Bone marrow (tissue), 2 donors: ENCODE measurements around the gene WBP2NL.

Experiments
- DNase-seq, 2 donors: peaks; one replicate each; lab custom pipeline; 2025; lab: John Stamatoyannopoulos, UW

The WBP2NL gene

GRCh38 chr22:42072606-42073330 is 74.2 kb downstream of the WBP2NL start:
- DNase-seq, result no peak

- DNase-seq, result no peak
These were observed 75.0 kb downstream of the WBP2NL start for GRCh38 chr22:42073621-42074041.

DNA sequence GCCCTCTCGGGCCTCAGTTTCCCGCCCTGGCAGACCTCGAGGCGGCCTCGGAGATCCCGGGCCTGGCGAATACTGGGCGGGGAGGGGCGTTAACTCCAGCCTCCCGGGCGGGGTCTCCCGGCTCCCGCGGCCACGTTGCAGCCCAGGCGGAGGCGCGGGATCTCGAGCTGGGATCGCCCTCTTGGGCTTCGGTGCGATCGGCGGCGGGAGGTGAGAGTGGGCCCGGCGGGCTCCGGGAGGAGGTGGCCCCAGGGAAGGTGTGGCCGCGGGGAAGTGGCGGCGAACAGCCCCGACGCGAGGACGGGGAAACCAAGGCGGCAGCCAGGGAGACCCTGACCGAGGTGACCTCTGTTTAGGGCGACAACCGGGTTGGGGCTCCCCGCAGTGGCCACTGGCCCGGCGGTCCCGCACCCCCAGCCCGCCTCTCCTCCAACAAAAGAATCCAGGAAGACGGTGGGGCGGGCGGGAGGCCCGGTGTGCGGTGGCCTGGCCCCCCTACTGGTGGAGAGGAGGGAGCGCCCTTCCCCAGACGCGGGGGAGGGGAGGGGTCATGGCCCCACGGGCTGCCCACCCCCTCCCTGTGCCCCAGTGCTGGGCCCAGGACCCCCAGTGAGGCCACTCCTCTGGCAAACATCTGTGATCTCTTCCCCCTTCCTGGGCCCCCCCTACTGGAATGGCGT is 75.7 kb downstream of the WBP2NL start, which contains the start of gene PHETA2:
PHETA2 (plus strand) TSS at position 117 of the 680 bp plus-strand sequence. CDS start 3,046 bp downstream, outside the sequence.
- DNase-seq, result peak; percentile 32 to 42

- no peak for DNase-seq
These were observed 76.5 kb downstream of the WBP2NL start for GRCh38 chr22:42074846-42075676.

DNA sequence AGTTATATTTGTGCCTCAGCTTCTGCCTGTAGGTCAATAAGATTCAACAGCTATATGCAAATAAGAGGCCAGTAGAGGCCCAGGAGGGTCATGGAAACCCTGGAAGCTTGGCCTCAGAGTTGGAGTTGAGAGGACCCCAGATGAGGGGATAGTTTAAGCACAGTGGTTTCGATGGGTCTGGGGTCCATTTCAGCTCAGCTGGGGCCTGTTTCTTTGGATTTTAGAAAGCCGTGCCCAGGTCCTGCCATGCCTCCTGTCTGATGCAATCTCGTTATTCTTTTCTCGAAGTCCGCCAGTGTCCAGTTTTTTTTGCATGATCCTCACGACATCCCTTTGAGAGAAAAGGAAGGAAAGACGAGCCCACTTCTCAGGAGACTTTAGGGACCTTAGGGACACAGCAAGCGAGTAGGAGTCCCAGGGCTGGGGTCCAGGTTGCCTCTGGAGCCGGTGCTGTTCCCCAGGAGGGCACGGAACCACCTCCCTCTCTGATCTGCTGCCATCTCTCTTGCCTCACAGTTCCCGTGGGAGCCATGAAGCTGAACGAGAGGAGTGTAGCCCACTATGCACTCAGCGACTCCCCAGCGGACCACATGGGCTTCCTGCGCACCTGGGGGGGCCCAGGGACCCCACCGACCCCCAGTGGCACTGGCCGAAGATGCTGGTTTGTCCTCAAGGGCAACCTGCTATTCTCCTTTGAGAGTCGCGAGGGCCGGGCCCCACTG is 78.3 kb downstream of the WBP2NL start:
- no peak for DNase-seq

GRCh38 chr22:42077486-42078125 is 79.0 kb downstream of the WBP2NL start:
- no peak for DNase-seq
